ENCODE measurements around the gene LMBR1. TPM values are rescaled to one million over a fixed set of nuclear protein-coding genes. Genes with fewer than 3 reads are reported as not detected.

The LMBR1 gene
- total and polyA plus RNA-seq, 2 of the 4 experiments (the other 2 are of a cell fraction) = 11.9 to 19.9 TPM

DNA sequence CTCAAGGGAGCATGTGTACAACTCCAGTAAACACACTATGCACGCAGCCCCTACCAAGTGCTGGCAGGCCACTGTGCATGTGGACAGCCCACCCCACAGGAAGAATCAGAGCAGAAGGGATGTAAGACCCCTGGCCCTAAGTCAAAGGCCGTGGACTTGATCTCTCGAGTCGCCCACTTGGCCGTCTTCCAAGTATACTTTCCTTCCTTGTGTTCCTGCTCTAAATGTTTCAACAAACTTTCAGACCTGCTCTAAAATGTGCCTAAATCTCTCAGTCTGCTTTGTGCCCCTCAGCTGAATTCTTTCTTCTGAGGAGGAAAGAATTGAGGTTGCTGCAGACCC is 35.4 kb upstream of the LMBR1 start:
- BruUV-seq (replicated peaks) = no TSS peak
- H3K27ac ChIP-seq (ENCODE audit: insufficient read depth, low read length) = no peak overlapping the region
- no peak overlapping the region for H2AK5ac ChIP-seq (ENCODE audit: low read depth, low read length)
- H2BK5ac ChIP-seq (ENCODE audit: low read depth, low read length, poor library complexity, severe bottlenecking) = no peak overlapping the region
- no peak overlapping the region for H3K56ac ChIP-seq (ENCODE audit: extremely low read depth, insufficient read depth, low read length)
- no peak overlapping the region for H3K23ac ChIP-seq (ENCODE audit: low read depth, low read length)
- no peak overlapping the region for H3K4me3 ChIP-seq (ENCODE audit: insufficient read depth, low read depth, low read length)
- no peak for DNase-seq
- POLR2A ChIA-PET (ENCODE audit: unreplicated experiment) = no interaction called here
- no peaks in the 10 kb centered on the region; the same call in 1 of the 2 replicates for H3K9me1 ChIP-seq (ENCODE audit: insufficient read depth, low read length)
- no peak overlapping the region for H2BK20ac ChIP-seq (ENCODE audit: low read depth, low read length)
- in situ Hi-C loops (cut with MboI; ENCODE audit: low sequenced_read_pairs) (no loop called here), intact Hi-C loops (cut with micrococcal nuclease) (no loop called here), dilution Hi-C loops (cut with HindIII; ENCODE audit: low sequenced_read_pairs, unreplicated experiment) (no loop called here)
- H3K27me3 ChIP-seq (ENCODE audit: control insufficient read depth, insufficient read depth, low read length) = peaks cover 10% of the 10 kb centered on the region
- no peak overlapping the region for H3K4ac ChIP-seq (ENCODE audit: low read depth, low read length)
- H2AK9ac ChIP-seq (replicated peaks; ENCODE audit: low read depth, low read length, poor library complexity) = no peak overlapping the region
- H4K8ac ChIP-seq (ENCODE audit: low read depth in 2 of 2, low read length in 2 of 2) = no peak overlapping the region
- H3K9me3 ChIP-seq (ENCODE audit: control insufficient read depth, insufficient read depth, low read length) = no peaks in the 10 kb centered on the region
- no peak overlapping the region for H2AFZ ChIP-seq (replicated peaks; ENCODE audit: low read length, poor library complexity)
- H4K5ac ChIP-seq (ENCODE audit: low read depth, low read length) = no peak overlapping the region
- no peak overlapping the region for H4K91ac ChIP-seq (ENCODE audit: insufficient read depth, low read depth, low read length)
- H4K20me1 ChIP-seq (ENCODE audit: insufficient read depth, low read length) = no peaks in the 10 kb centered on the region
- no peak overlapping the region for H2BK120ac ChIP-seq (ENCODE audit: low read depth, low read length)
- 80% methylated on average over 1 of the region's 5 CpGs; no CpG with 5 or more reads in 1 of the 2 experiments for WGBS, 2 experiments (ENCODE audit: extremely low coverage in 2 of 2, insufficient read length in 1 of 2)
- H3K4me1 ChIP-seq (ENCODE audit: control insufficient read depth, insufficient read depth, low read length) = no peaks in the 10 kb centered on the region
- no peak for ATAC-seq (ENCODE audit: low read depth)
- H3K14ac ChIP-seq (replicated peaks; ENCODE audit: low read depth, low read length) = no peak overlapping the region
- TF ChIP-seq, protein P1, sequence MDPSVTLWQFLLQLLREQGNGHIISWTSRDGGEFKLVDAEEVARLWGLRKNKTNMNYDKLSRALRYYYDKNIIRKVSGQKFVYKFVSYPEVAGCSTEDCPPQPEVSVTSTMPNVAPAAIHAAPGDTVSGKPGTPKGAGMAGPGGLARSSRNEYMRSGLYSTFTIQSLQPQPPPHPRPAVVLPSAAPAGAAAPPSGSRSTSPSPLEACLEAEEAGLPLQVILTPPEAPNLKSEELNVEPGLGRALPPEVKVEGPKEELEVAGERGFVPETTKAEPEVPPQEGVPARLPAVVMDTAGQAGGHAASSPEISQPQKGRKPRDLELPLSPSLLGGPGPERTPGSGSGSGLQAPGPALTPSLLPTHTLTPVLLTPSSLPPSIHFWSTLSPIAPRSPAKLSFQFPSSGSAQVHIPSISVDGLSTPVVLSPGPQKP (IDR thresholded peaks at IDR 0.05; ENCODE audit: borderline replicate concordance, low read depth, low read length) = no peak
- TF ChIP-seq RAD21 (IDR thresholded peaks at IDR 0.05; ENCODE audit: low read length) = no peak
- no peak for TF ChIP-seq BHLHE40 (IDR thresholded peaks at IDR 0.05; ENCODE audit: low read depth, low read length)
- no peaks in the 10 kb centered on the region for H3K36me3 ChIP-seq (ENCODE audit: control insufficient read depth, insufficient read depth, low read length)
- H3K4me2 ChIP-seq (ENCODE audit: low read depth, low read length) = no peak overlapping the region
- no peak overlapping the region for H2BK15ac ChIP-seq (ENCODE audit: low read depth, low read length)
- H3K9ac ChIP-seq (ENCODE audit: low read depth, low read length) = no peak overlapping the region
- CTCF ChIA-PET = interaction anchor here (0.6 kb wide), 1 partner anchor 21 kb away, joined by 4 read pairs; no protein-coding TSS in a partner anchor
- H3K18ac ChIP-seq (ENCODE audit: low read depth, low read length) = no peak overlapping the region
- no peaks in the 10 kb centered on the region for H3K79me1 ChIP-seq (ENCODE audit: low read depth in 1 of 2, low read length in 2 of 2)

Data from IMR-90 (cell line).